MM.1S (cell line): Measurements from ENCODE around the gene GPR107.

Experiments used
- CTCF ChIP-seq: fragments of 300-600 bp; sonication (generic); IDR thresholded peaks from 2 replicates; pipeline ENCODE4 v1.5.1; 2016; ENCODE audit warnings: antibody characterized with exemption, low read length, mixed read lengths
- EZH2phosphoT487 ChIP-seq: fragments of 300-600 bp; sonication (generic); IDR thresholded peaks from 2 replicates; pipeline ENCODE4 v1.6.1; 2018; ENCODE audit warnings: antibody characterized with exemption, low read length

DNA sequence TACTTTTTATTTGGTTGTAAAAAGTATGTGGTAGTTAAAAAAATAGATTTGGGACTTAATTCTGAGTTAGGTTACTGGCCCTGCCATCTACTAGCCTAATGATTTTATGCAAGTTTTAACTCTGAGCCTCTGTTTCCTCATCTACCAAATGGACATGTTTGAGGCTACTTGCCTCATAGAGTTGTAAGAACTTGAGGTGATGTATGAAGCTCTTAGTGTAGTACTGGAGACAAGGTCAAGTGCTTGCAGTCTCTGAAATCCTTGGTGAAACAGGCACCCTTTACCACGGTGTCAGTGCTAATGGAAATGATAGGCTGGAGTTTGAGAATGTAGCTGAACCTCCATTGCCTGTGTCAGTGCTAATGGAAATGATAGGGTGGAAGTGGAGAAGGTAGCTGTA lies 15.3 kb downstream of the GPR107 start:
- TF ChIP-seq CTCF = no peak
- TF ChIP-seq EZH2phosphoT487 = no peak
